ENCODE data around the gene MRGPRX1.

- TF ChIP-seq CTCF (IDR thresholded peaks at IDR 0.05; ENCODE audit: insufficient read depth, low read length, poor library complexity, severe bottlenecking) (no peak), EZH2phosphoT487 (conservative IDR thresholded peaks at IDR 0.05; ENCODE audit: low read length) (no peak)
Measured at GRCh38 chr11:18987454-18988231, 48.4 kb upstream of the MRGPRX1 start.

Data from SU-DHL-6 (cell line).